ENCODE results near the gene ITGA4.

The ITGA4 gene

GRCh38 chr2:181517685-181518301 lies 60.6 kb downstream of the ITGA4 start:
- DNase-seq, result no peak

GRCh38 chr2:181520253-181520652 lies 63.1 kb downstream of the ITGA4 start:
- no peak for DNase-seq

- no peak for DNase-seq
These were observed 66.6 kb downstream of the ITGA4 start for GRCh38 chr2:181523756-181524155.

- DNase-seq, result no peak
These were observed 68.8 kb downstream of the ITGA4 start for GRCh38 chr2:181526014-181526413.

GRCh38 chr2:181527058-181527457 lies 69.9 kb downstream of the ITGA4 start:
- no peak for DNase-seq

- no peak for DNase-seq
These were observed 71.3 kb downstream of the ITGA4 start for GRCh38 chr2:181528441-181528840.

GRCh38 chr2:181536730-181537129 lies 79.5 kb downstream of the ITGA4 start:
- DNase-seq, result no peak

- DNase-seq, result no peak
These were observed 83.2 kb downstream of the ITGA4 start for GRCh38 chr2:181540421-181540820.

- no peak for DNase-seq
These were observed 85.0 kb downstream of the ITGA4 start for GRCh38 chr2:181542170-181542569.

GRCh38 chr2:181546086-181546485 lies 88.9 kb downstream of the ITGA4 start:
- no peak for DNase-seq

- no peak for DNase-seq
These were observed 95.6 kb downstream of the ITGA4 start for GRCh38 chr2:181552808-181553207.

GRCh38 chr2:181553244-181553643 lies 96.1 kb downstream of the ITGA4 start:
- DNase-seq, result no peak

- peak; percentile 34 for DNase-seq
These were observed 97.1 kb downstream of the ITGA4 start for GRCh38 chr2:181554061-181554830.

GRCh38 chr2:181558371-181558770 lies 101.2 kb downstream of the ITGA4 start:
- no peak for DNase-seq

- DNase-seq, result no peak
These were observed 106.0 kb downstream of the ITGA4 start for GRCh38 chr2:181563101-181563692.

GRCh38 chr2:181566334-181567032 lies 109.3 kb downstream of the ITGA4 start:
- DNase-seq, result no peak

- no peak for DNase-seq
These were observed 112.9 kb downstream of the ITGA4 start for GRCh38 chr2:181570059-181570458.

- DNase-seq, result no peak
These were observed 113.9 kb downstream of the ITGA4 start for GRCh38 chr2:181570833-181571661.

- peak; percentile 38 for DNase-seq
These were observed 116.1 kb downstream of the ITGA4 start for GRCh38 chr2:181573140-181573736.

- DNase-seq, result peak; percentile 97
These were observed 117.1 kb downstream of the ITGA4 start for GRCh38 chr2:181574321-181574720.

GRCh38 chr2:181575024-181575649 lies 118.0 kb downstream of the ITGA4 start:
- no peak for DNase-seq

- no peak for DNase-seq
These were observed 118.5 kb downstream of the ITGA4 start for GRCh38 chr2:181575650-181576025.
